A549 (cell line): ENCODE measurements around the gene PTPRS.

Source experiments
- BHLHE40 ChIP-seq: IDR thresholded peaks from 2 replicates; pipeline ENCODE4 v1.6.1; 2012; ENCODE audit warnings: low read depth, low read length, inconsistent platforms
- CEBPB ChIP-seq, 2 experiments: fragments of >200 bp in 1 of 2; sonication (Bioruptor Twin) in 1 of 2; formaldehyde crosslinking in 1 of 2; IDR thresholded peaks; 2 replicates each; pipeline ENCODE4 v1.6.1; 2012 to 2016
- GATA3 ChIP-seq: IDR thresholded peaks from 2 replicates; pipeline ENCODE4 v1.6.1; 2012; ENCODE audit warnings: borderline replicate concordance
- KDM1A ChIP-seq: fragments of 200-600 bp; sonication (generic); IDR thresholded peaks from 2 replicates; pipeline ENCODE4 v1.6.1; 2016; ENCODE audit warnings: low read depth, mild to moderate bottlenecking
- KDM5A ChIP-seq: fragments of 200-600 bp; sonication (generic); IDR thresholded peaks from 2 replicates; pipeline ENCODE4 v1.6.1; 2016; ENCODE audit warnings: antibody characterized with exemption, mild to moderate bottlenecking
- MAFK ChIP-seq: fragments of 450-650 bp; IDR thresholded peaks from 2 replicates; pipeline ENCODE4 v1.6.1; 2014; ENCODE audit not compliant: partially characterized antibody
- RAD21 ChIP-seq, 2 experiments: fragments of >200 bp in 1 of 2; sonication (Bioruptor Twin) in 1 of 2; formaldehyde crosslinking in 1 of 2; IDR thresholded peaks in 1 of 2; conservative IDR thresholded peaks in 1 of 2; 2 replicates in 1 of 2; 3 replicates in 1 of 2; pipeline ENCODE4 v1.6.1; 2012 to 2018; ENCODE audit warnings: inconsistent platforms in 1 of 2
- RFX5 ChIP-seq: fragments of 450-650 bp; IDR thresholded peaks from 2 replicates; pipeline ENCODE4 v1.7.1; 2014; ENCODE audit warnings: antibody characterized with exemption, mild to moderate bottlenecking, moderate library complexity
- ZSCAN20 ChIP-seq: fragments of 250-450 bp; sonication (Bioruptor Pico); IDR thresholded peaks from 2 replicates; pipeline ENCODE4 v1.8.0; 2022; ENCODE audit warnings: mild to moderate bottlenecking, moderate library complexity
- TF ChIP-seq, protein P1 (sequence below): fragments of >200 bp; sonication (Bioruptor Twin); formaldehyde crosslinking; IDR thresholded peaks from 3 replicates; pipeline ENCODE4 v1.5.1; 2016
- TF ChIP-seq, protein P2 (sequence below): fragments of 200-600 bp; sonication (generic); IDR thresholded peaks from 2 replicates; pipeline ENCODE4 v1.6.1; 2016; ENCODE audit warnings: antibody characterized with exemption, mild to moderate bottlenecking, moderate library complexity
- TF ChIP-seq, protein P3 (sequence below): fragments of 450-650 bp; IDR thresholded peaks from 2 replicates; pipeline ENCODE4 v1.6.1; 2014; ENCODE audit warnings: antibody characterized with exemption
- TF ChIP-seq, protein P4 (sequence below): IDR thresholded peaks from 2 replicates; pipeline ENCODE4 v1.6.1; 2012

DNA sequence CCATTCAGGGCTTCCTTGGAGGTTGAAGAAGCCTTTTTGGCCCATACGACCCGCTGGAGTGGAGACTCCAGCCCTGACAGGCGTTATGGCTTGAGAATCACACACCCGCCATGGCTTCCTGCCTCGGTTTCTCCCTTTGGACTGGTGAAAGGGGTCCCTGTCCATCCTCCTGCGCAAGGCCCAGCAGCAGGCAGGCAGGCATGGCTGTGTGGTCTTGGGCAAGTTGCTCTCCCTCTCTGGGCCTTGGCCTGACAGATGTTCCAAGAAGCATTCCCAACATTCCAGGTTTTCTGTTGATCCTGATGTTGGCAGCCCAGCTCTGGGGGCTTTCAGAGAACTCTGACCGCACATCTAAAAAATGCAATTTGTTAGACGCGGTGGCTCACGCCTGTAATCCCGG lies 8.1 kb downstream of the PTPRS start:
- TF ChIP-seq GATA3 = no peak
- TF ChIP-seq, protein P1, sequence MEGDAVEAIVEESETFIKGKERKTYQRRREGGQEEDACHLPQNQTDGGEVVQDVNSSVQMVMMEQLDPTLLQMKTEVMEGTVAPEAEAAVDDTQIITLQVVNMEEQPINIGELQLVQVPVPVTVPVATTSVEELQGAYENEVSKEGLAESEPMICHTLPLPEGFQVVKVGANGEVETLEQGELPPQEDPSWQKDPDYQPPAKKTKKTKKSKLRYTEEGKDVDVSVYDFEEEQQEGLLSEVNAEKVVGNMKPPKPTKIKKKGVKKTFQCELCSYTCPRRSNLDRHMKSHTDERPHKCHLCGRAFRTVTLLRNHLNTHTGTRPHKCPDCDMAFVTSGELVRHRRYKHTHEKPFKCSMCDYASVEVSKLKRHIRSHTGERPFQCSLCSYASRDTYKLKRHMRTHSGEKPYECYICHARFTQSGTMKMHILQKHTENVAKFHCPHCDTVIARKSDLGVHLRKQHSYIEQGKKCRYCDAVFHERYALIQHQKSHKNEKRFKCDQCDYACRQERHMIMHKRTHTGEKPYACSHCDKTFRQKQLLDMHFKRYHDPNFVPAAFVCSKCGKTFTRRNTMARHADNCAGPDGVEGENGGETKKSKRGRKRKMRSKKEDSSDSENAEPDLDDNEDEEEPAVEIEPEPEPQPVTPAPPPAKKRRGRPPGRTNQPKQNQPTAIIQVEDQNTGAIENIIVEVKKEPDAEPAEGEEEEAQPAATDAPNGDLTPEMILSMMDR = no peak
- TF ChIP-seq CEBPB (IDR thresholded peaks at IDR 0.05) = no peak
- TF ChIP-seq KDM5A = no peak
- TF ChIP-seq, protein P2, sequence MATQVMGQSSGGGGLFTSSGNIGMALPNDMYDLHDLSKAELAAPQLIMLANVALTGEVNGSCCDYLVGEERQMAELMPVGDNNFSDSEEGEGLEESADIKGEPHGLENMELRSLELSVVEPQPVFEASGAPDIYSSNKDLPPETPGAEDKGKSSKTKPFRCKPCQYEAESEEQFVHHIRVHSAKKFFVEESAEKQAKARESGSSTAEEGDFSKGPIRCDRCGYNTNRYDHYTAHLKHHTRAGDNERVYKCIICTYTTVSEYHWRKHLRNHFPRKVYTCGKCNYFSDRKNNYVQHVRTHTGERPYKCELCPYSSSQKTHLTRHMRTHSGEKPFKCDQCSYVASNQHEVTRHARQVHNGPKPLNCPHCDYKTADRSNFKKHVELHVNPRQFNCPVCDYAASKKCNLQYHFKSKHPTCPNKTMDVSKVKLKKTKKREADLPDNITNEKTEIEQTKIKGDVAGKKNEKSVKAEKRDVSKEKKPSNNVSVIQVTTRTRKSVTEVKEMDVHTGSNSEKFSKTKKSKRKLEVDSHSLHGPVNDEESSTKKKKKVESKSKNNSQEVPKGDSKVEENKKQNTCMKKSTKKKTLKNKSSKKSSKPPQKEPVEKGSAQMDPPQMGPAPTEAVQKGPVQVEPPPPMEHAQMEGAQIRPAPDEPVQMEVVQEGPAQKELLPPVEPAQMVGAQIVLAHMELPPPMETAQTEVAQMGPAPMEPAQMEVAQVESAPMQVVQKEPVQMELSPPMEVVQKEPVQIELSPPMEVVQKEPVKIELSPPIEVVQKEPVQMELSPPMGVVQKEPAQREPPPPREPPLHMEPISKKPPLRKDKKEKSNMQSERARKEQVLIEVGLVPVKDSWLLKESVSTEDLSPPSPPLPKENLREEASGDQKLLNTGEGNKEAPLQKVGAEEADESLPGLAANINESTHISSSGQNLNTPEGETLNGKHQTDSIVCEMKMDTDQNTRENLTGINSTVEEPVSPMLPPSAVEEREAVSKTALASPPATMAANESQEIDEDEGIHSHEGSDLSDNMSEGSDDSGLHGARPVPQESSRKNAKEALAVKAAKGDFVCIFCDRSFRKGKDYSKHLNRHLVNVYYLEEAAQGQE = no peak
- TF ChIP-seq, protein P3, sequence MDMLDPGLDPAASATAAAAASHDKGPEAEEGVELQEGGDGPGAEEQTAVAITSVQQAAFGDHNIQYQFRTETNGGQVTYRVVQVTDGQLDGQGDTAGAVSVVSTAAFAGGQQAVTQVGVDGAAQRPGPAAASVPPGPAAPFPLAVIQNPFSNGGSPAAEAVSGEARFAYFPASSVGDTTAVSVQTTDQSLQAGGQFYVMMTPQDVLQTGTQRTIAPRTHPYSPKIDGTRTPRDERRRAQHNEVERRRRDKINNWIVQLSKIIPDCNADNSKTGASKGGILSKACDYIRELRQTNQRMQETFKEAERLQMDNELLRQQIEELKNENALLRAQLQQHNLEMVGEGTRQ = no peak
- no peak for TF ChIP-seq ZSCAN20 (CRISPR knock-in tag)
- no peak for TF ChIP-seq RFX5
- TF ChIP-seq MAFK = no peak
- TF ChIP-seq, protein P4, sequence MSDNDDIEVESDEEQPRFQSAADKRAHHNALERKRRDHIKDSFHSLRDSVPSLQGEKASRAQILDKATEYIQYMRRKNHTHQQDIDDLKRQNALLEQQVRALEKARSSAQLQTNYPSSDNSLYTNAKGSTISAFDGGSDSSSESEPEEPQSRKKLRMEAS = no peak
- TF ChIP-seq RAD21 (conservative IDR thresholded peaks at IDR 0.05 in 1 of 2, IDR thresholded peaks at IDR 0.05 in 1 of 2) = no peak
- no peak for TF ChIP-seq BHLHE40
- no peak for TF ChIP-seq KDM1A
